ENCODE data around the gene STX4.

DNA sequence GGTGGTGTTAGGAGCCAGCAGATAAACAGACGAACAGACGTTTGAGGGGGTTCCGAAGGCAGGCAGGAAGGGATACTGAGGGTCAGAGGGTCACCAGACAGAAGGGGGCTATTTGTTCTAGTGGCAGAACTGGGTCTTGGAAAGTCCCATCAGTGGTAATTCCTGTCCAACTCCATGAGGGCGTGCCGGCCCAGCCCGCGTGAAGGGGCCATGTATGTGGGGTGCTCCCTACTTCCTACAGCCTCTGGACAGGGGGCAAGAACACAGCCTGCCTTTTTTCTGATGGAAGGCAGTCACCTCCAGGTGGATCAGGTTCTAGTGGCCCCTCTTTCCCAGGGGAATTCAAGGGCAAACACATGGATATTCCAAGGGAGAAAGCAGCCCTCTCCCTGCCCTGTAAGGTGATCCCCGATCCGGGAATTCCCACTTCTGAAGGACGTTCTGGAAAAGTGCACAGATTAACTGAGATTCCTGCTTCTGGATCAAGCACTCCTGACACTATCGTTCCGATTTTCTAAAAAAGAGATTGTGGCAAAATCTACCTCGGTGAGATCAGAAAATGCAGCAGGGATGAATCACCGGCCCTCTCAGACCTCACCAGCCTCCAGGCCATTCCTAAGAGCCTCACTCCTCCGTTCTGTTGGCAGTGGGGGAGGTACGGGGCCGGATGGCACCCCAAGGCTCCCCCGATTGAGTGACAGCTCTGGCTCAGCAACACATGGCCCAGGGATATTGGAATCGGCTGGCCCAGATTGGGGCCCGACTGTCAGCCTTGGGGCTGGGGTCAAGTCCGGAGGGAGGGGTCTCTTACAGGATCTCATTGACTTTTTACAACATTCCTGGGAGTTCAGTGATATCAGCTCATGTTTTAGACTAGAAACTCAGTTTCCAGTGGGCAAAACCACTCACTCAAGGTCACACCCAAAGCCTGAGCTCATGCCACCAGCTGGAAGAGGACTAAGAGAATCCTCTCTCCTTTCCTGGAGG is 35.3 kb upstream of the STX4 start:
- TF ChIP-seq POLR2A (IDR thresholded peaks at IDR 0.05) = no peak
- TF ChIP-seq, protein P1, sequence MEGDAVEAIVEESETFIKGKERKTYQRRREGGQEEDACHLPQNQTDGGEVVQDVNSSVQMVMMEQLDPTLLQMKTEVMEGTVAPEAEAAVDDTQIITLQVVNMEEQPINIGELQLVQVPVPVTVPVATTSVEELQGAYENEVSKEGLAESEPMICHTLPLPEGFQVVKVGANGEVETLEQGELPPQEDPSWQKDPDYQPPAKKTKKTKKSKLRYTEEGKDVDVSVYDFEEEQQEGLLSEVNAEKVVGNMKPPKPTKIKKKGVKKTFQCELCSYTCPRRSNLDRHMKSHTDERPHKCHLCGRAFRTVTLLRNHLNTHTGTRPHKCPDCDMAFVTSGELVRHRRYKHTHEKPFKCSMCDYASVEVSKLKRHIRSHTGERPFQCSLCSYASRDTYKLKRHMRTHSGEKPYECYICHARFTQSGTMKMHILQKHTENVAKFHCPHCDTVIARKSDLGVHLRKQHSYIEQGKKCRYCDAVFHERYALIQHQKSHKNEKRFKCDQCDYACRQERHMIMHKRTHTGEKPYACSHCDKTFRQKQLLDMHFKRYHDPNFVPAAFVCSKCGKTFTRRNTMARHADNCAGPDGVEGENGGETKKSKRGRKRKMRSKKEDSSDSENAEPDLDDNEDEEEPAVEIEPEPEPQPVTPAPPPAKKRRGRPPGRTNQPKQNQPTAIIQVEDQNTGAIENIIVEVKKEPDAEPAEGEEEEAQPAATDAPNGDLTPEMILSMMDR (IDR thresholded peaks at IDR 0.05) = no peak
- TF ChIP-seq EP300 (IDR thresholded peaks at IDR 0.05) = no peak
